GM12864 (cell line): ENCODE data around the gene ETDC.
"Not testable (repeated sequence)": the region's sequence is repeated elsewhere in the genome, so short reads cannot be mapped to it uniquely, and the experiment has no call there.

Experiments
- DNase-seq: peaks from one replicate; pipeline ENCODE4 v3.0.0-alpha.2; 2011; ENCODE audit warnings: low read depth
- H3K4me3 ChIP-seq: 2 replicates; pipeline ENCODE4 v1.5.1; 2011; ENCODE audit warnings: mild to moderate bottlenecking, low read depth, low read length, control low read depth
- CTCF ChIP-seq: IDR thresholded peaks from 2 replicates; pipeline ENCODE4 v1.5.1; 2011; ENCODE audit warnings: low read depth, mild to moderate bottlenecking, moderate library complexity, low read length, control low read depth, inconsistent platforms; ENCODE audit errors: missing control alignments

ETDC gene

GRCh38 chrX:135295944-135296305, 13.4 kb upstream of the ETDC start:
- H3K4me3 ChIP-seq = peak overlapping the region; percentile 53
- DNase-seq = no peak
- TF ChIP-seq CTCF = no peak

- H3K4me3 ChIP-seq = no peak overlapping the region
- no peak for DNase-seq
- no peak for TF ChIP-seq CTCF
Measured at GRCh38 chrX:135302269-135302873, 6.9 kb upstream of the ETDC start.

GRCh38 chrX:135304741-135305140, 4.5 kb upstream of the ETDC start:
- no peak for TF ChIP-seq CTCF
- no peak overlapping the region for H3K4me3 ChIP-seq
- DNase-seq = no peak

- no peak for DNase-seq
Measured at GRCh38 chrX:135307171-135307570, 2.1 kb upstream of the ETDC start.

GRCh38 chrX:135308345-135308855, 880 bp upstream of the ETDC start:
- no peak for TF ChIP-seq CTCF
- DNase-seq = no peak
- H3K4me3 ChIP-seq = no peak overlapping the region

More at GRCh38 chrX:135307171-135307570, 2.1 kb upstream of the ETDC start:
- no peak for TF ChIP-seq CTCF
- no peak overlapping the region for H3K4me3 ChIP-seq

- H3K4me3 ChIP-seq = no peak overlapping the region
- DNase-seq = no peak
- no peak for TF ChIP-seq CTCF
Measured at GRCh38 chrX:135315864-135316263, 6.6 kb downstream of the ETDC start.

- H3K4me3 ChIP-seq = no peak overlapping the region
- DNase-seq = no peak
- TF ChIP-seq CTCF = no peak
Measured at GRCh38 chrX:135324463-135324862, 15.2 kb downstream of the ETDC start.

- not testable (repeated sequence) for DNase-seq, H3K4me3 ChIP-seq
Measured at GRCh38 chrX:135325036-135325818, 15.9 kb downstream of the ETDC start.
